Neural cell (in vitro differentiated cells): Measurements from ENCODE around the gene MS4A14. TPM values are rescaled to one million over a fixed set of nuclear protein-coding genes. Genes with fewer than 3 reads are reported as not detected.

Experiments used
- H2AFZ ChIP-seq: fragments of 200-600, 300-800 bp; sonication (generic), shearing (Covaris generic); 2 replicates; pipeline ENCODE4 v1.6.0; 2014; ENCODE audit warnings: low read depth, mild to moderate bottlenecking, antibody characterized with exemption, low read length, moderate library complexity
- H3F3A ChIP-seq: fragments of 200-600 bp; shearing (Covaris generic); 2 replicates; pipeline ENCODE4 v1.6.1; 2016; ENCODE audit warnings: mild to moderate bottlenecking, moderate library complexity, mixed read lengths, antibody characterized with exemption, low read length; ENCODE audit not compliant: insufficient read depth, poor library complexity, severe bottlenecking
- H3K27ac ChIP-seq: fragments of 200-600, 300-800 bp; sonication (generic), shearing (Covaris generic); 2 replicates; pipeline ENCODE4 v1.5.1; 2014; ENCODE audit warnings: mild to moderate bottlenecking, low read length, moderate library complexity
- H3K27me3 ChIP-seq: fragments of 300-800, 200-600 bp; sonication (generic), shearing (Covaris generic); 2 replicates; pipeline ENCODE4 v1.6.0; 2014; ENCODE audit warnings: mild to moderate bottlenecking, low read depth, low read length, moderate library complexity; ENCODE audit not compliant: insufficient read depth
- H3K36me3 ChIP-seq: fragments of 300-800, 200-600 bp; sonication (generic), shearing (Covaris generic); 2 replicates; pipeline ENCODE4 v1.5.1; 2014; ENCODE audit warnings: mild to moderate bottlenecking, antibody characterized with exemption, low read length, moderate library complexity; ENCODE audit not compliant: insufficient read depth
- H3K4me2 ChIP-seq: fragments of 300-800, 200-600 bp; sonication (generic), shearing (Covaris generic); 2 replicates; pipeline ENCODE4 v1.6.0; 2014; ENCODE audit warnings: mild to moderate bottlenecking, low read length
- H3K4me3 ChIP-seq: fragments of 300-800, 200-600 bp; sonication (generic), shearing (Covaris generic); 2 replicates; pipeline ENCODE4 v1.5.1; 2014; ENCODE audit warnings: mild to moderate bottlenecking, low read length, moderate library complexity
- H3K79me2 ChIP-seq: fragments of 200-600 bp; shearing (Covaris generic); replicated peaks from 2 replicates; pipeline ENCODE4 v1.6.0; 2014; ENCODE audit warnings: mild to moderate bottlenecking, low read length, moderate library complexity; ENCODE audit not compliant: insufficient read depth
- H3K9ac ChIP-seq: fragments of 300-800, 200-600 bp; sonication (generic), shearing (Covaris generic); 2 replicates; pipeline ENCODE4 v1.6.1; 2016; ENCODE audit warnings: mild to moderate bottlenecking, low read length, mixed read lengths
- H3K9me2 ChIP-seq: fragments of 200-600 bp; shearing (Covaris generic); 2 replicates; pipeline ENCODE4 v1.6.1; 2016; ENCODE audit warnings: mild to moderate bottlenecking, low read length, mixed read lengths; ENCODE audit not compliant: insufficient read depth
- H3K9me3 ChIP-seq: fragments of 200-600, 300-800 bp; sonication (generic), shearing (Covaris generic); 2 replicates; pipeline ENCODE4 v1.6.1; 2016; ENCODE audit warnings: mild to moderate bottlenecking, mixed run types, low read length, moderate library complexity, mixed read lengths
- H4K20me1 ChIP-seq: fragments of 200-600 bp; shearing (Covaris generic); 2 replicates; pipeline ENCODE4 v1.6.1; 2016; ENCODE audit warnings: mild to moderate bottlenecking, mixed run types; ENCODE audit not compliant: insufficient read depth
- CTCF ChIP-seq: fragments of 450-650 bp; IDR thresholded peaks from 2 replicates; pipeline ENCODE4 v1.5.1; 2014; ENCODE audit warnings: antibody characterized with exemption, mild to moderate bottlenecking, moderate library complexity; ENCODE audit not compliant: poor library complexity, severe bottlenecking
- EP300 ChIP-seq: fragments of 450-650 bp; conservative IDR thresholded peaks from 2 replicates; pipeline ENCODE4 v1.6.1; 2014; ENCODE audit warnings: antibody characterized with exemption, mild to moderate bottlenecking, moderate library complexity; ENCODE audit not compliant: poor library complexity, severe bottlenecking
- EZH2 ChIP-seq: fragments of 200-600, 300-800 bp; shearing (Covaris generic), sonication (generic); IDR thresholded peaks from 2 replicates; pipeline ENCODE4 v1.6.1; 2014; ENCODE audit warnings: antibody characterized with exemption, low read length, borderline replicate concordance, mild to moderate bottlenecking; ENCODE audit not compliant: insufficient read depth, poor library complexity, severe bottlenecking
- MXI1 ChIP-seq: fragments of 450-650 bp; conservative IDR thresholded peaks from 2 replicates; pipeline ENCODE4 v1.6.1; 2014; ENCODE audit warnings: antibody characterized with exemption, mild to moderate bottlenecking; ENCODE audit not compliant: poor library complexity, severe bottlenecking
- POLR2AphosphoS5 ChIP-seq: IDR thresholded peaks from 2 replicates; pipeline ENCODE4 v1.6.1; 2012
- RAD21 ChIP-seq: fragments of 450-650 bp; conservative IDR thresholded peaks from 2 replicates; pipeline ENCODE4 v1.6.1; 2014; ENCODE audit warnings: antibody characterized with exemption, mild to moderate bottlenecking, moderate library complexity
- REST ChIP-seq: IDR thresholded peaks from 2 replicates; pipeline ENCODE4 v1.6.1; 2012; ENCODE audit warnings: borderline replicate concordance
- SMC3 ChIP-seq: fragments of 450-650 bp; conservative IDR thresholded peaks from 2 replicates; pipeline ENCODE4 v1.6.1; 2014; ENCODE audit warnings: antibody characterized with exemption, mild to moderate bottlenecking, moderate library complexity; ENCODE audit not compliant: poor library complexity
- TAF1 ChIP-seq: IDR thresholded peaks from 2 replicates; pipeline ENCODE4 v1.6.1; 2012; ENCODE audit warnings: low read depth
- polyA plus RNA-seq: library from polyadenylated mRNA; depleted of rRNA; stranded (reverse); fragments of >200 nt; gene quantifications from 2 replicates; pipeline ENCODE4 v1.2.3, GENCODE V29; 2014

The MS4A14 gene
- polyA plus RNA-seq, 1 donor from 2014 or later = not detected

- H3K36me3 ChIP-seq = no peaks in the 10 kb centered on the region
- H3F3A ChIP-seq = no peaks in the 10 kb centered on the region
- H3K9ac ChIP-seq = no peak overlapping the region
- H3K79me2 ChIP-seq = no peaks in the 10 kb centered on the region
- no peaks in the 10 kb centered on the region for H3K27me3 ChIP-seq
- no peak overlapping the region for H3K27ac ChIP-seq
- no peak overlapping the region for H3K4me3 ChIP-seq
- no peak overlapping the region for H3K4me2 ChIP-seq
- no peaks in the 10 kb centered on the region for H3K9me3 ChIP-seq
- H3K9me2 ChIP-seq = no peaks in the 10 kb centered on the region
- H4K20me1 ChIP-seq = no peaks in the 10 kb centered on the region
- H2AFZ ChIP-seq = no peak overlapping the region
- TF ChIP-seq REST = no peak
- no peak for TF ChIP-seq RAD21
- TF ChIP-seq TAF1 = no peak
- no peak for TF ChIP-seq MXI1
- TF ChIP-seq SMC3 = no peak
- no peak for TF ChIP-seq EP300
- TF ChIP-seq CTCF = no peak
- TF ChIP-seq POLR2AphosphoS5 = no peak
- no peak for TF ChIP-seq EZH2
Measured at GRCh38 chr11:60371386-60371785, 24.9 kb upstream of the MS4A14 start.

- no peaks in the 10 kb centered on the region for H4K20me1 ChIP-seq
- no peak overlapping the region for H3K4me2 ChIP-seq
- H2AFZ ChIP-seq = no peak overlapping the region
- no peak overlapping the region for H3K9ac ChIP-seq
- no peak overlapping the region for H3K4me3 ChIP-seq
- no peaks in the 10 kb centered on the region for H3K36me3 ChIP-seq
- no peak for TF ChIP-seq REST
- no peak for TF ChIP-seq RAD21
- TF ChIP-seq EZH2 = no peak
- no peak for TF ChIP-seq CTCF
- no peak for TF ChIP-seq EP300
- TF ChIP-seq TAF1 = no peak
- TF ChIP-seq MXI1 = no peak
- TF ChIP-seq POLR2AphosphoS5 = no peak
- TF ChIP-seq SMC3 = no peak
- no peaks in the 10 kb centered on the region for H3F3A ChIP-seq
- H3K27me3 ChIP-seq = no peaks in the 10 kb centered on the region
- no peaks in the 10 kb centered on the region for H3K9me3 ChIP-seq
- H3K9me2 ChIP-seq = no peaks in the 10 kb centered on the region
- H3K27ac ChIP-seq = no peak overlapping the region
- H3K79me2 ChIP-seq = no peaks in the 10 kb centered on the region
Measured at GRCh38 chr11:60371854-60372253, 24.4 kb upstream of the MS4A14 start.
